PC-3 (cell line): ENCODE results near the gene NALCN.

Source experiments
- CTCF ChIP-seq: fragments of 300-600 bp; sonication (generic); conservative IDR thresholded peaks from 2 replicates; pipeline ENCODE4 v1.5.1; 2017; ENCODE audit warnings: antibody characterized with exemption, low read depth, mild to moderate bottlenecking, low read length
- EZH2 ChIP-seq: fragments of 300-600 bp; sonication (generic); IDR thresholded peaks from one replicate; pipeline ENCODE4 v1.6.1; 2017; ENCODE audit warnings: antibody characterized with exemption, mild to moderate bottlenecking, low read length; ENCODE audit not compliant: unreplicated experiment

DNA sequence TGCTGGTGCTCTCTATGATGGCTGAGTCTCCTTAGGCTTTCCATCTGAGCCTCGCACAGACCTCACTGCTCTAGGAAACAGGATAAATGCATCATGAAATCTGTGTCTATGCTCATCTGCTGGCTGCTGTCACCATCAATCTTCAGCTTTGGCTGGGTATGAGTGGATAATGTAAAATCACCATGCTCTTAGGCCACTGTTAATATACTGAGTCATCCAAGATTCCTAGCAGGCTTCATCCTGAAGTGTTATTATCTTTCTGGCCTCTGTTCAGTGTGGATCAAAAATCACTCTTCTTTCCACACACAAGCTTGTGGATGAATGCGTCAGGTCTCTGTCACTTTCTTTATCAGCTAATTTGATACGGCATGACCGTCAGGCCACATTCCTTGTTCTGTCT is 317.4 kb downstream of the NALCN start:
- no peak for TF ChIP-seq CTCF
- TF ChIP-seq EZH2, result no peak
